H1 (cell line): ENCODE data around the gene SOX1. TPM values are rescaled to one million over a fixed set of nuclear protein-coding genes. Genes with fewer than 3 reads are reported as not detected.

ENCODE experiments used
- CTCF ChIA-PET: fragments of 300-600 bp; sonication (Branson Sonifier 250); formaldehyde crosslinking; loops from one replicate; lab custom pipeline; 2021; ENCODE audit not compliant: partially characterized antibody; lab: Charles Lee
- POLR2A ChIA-PET: fragments of 300-600 bp; sonication (Branson Sonifier 250); formaldehyde crosslinking; loops from one replicate; lab custom pipeline; 2021; ENCODE audit warnings: inconsistent platforms; ENCODE audit not compliant: partially characterized antibody; lab: Charles Lee
- DNase-seq, 2 experiments: peaks; one replicate each; pipeline versions ENCODE4 v3.0.0 to v3.0.0-alpha.2; 2010 to 2022; ENCODE audit warnings: low spot score in 2 of 2, low read depth in 1 of 2, mixed read lengths in 1 of 2
- FAIRE-seq: peaks from 2 replicates; lab custom pipeline; 2011; peaks lifted over from hg19 to GRCh38; lab: Jason Lieb, UNC
- H2AFZ ChIP-seq: 2 replicates; pipeline ENCODE4 v1.8.1; 2012; ENCODE audit warnings: low read length, inconsistent platforms
- H2AK5ac ChIP-seq: 2 replicates; pipeline ENCODE4 v1.6.1; 2013; ENCODE audit warnings: low read depth, low read length
- H2BK120ac ChIP-seq: replicated peaks from 2 replicates; pipeline ENCODE3; 2013; ENCODE audit warnings: low read depth, low read length, inconsistent platforms
- H2BK12ac ChIP-seq: 2 replicates; pipeline ENCODE4 v1.6.1; 2013; ENCODE audit warnings: low read depth, low read length
- H2BK15ac ChIP-seq: 2 replicates; pipeline ENCODE4 v1.6.1; 2013; ENCODE audit warnings: low read length
- H2BK20ac ChIP-seq: 2 replicates; pipeline ENCODE4 v1.6.1; 2013; ENCODE audit warnings: low read length
- H2BK5ac ChIP-seq: 2 replicates; pipeline ENCODE4 v1.6.1; 2013; ENCODE audit warnings: low read depth, low read length
- H3K14ac ChIP-seq: 2 replicates; pipeline ENCODE4 v1.6.1; 2013; ENCODE audit warnings: inconsistent platforms; ENCODE audit not compliant: insufficient read length
- H3K18ac ChIP-seq: 2 replicates; pipeline ENCODE4 v1.6.1; 2013; ENCODE audit warnings: low read length; ENCODE audit errors: extremely low read depth
- H3K23ac ChIP-seq: 2 replicates; pipeline ENCODE4 v1.6.1; 2013; ENCODE audit warnings: inconsistent platforms; ENCODE audit not compliant: insufficient read length
- H3K23me2 ChIP-seq: 2 replicates; pipeline ENCODE4 v1.6.1; 2013; ENCODE audit warnings: low read depth, low read length
- H3K27ac ChIP-seq: 2 replicates; pipeline ENCODE4 v1.6.1; 2011; ENCODE audit warnings: low read depth, low read length, inconsistent platforms
- H3K27me3 ChIP-seq, 4 experiments: replicated peaks in 1 of 4; 1 replicate in 1 of 4; 2 replicates in 3 of 4; pipeline versions ENCODE4 v1.6.1 to v1.8.1; 2011 to 2013; ENCODE audit warnings: low read length in 3 of 4, mild to moderate bottlenecking in 3 of 4, inconsistent platforms in 2 of 4, mixed read lengths in 2 of 4, moderate library complexity in 1 of 4; ENCODE audit not compliant: control insufficient read depth in 3 of 4, insufficient read depth in 3 of 4; ENCODE audit errors: extremely low read depth in 1 of 4
- H3K36me3 ChIP-seq, 4 experiments: 2 replicates each; pipeline versions ENCODE4 v1.6.1 to v1.8.1; 2011 to 2013; ENCODE audit warnings: mild to moderate bottlenecking in 4 of 4, low read length in 3 of 4, moderate library complexity in 2 of 4, control low read depth in 1 of 4, inconsistent platforms in 1 of 4; ENCODE audit not compliant: insufficient read depth in 4 of 4, control insufficient read depth in 2 of 4
- H3K4ac ChIP-seq: replicated peaks from 2 replicates; pipeline ENCODE3; 2013; ENCODE audit warnings: low read length, low read depth, mixed read lengths, inconsistent platforms; ENCODE audit not compliant: insufficient read length
- H3K4me1 ChIP-seq, 4 experiments: replicated peaks in 1 of 4; 1 replicate in 1 of 4; 2 replicates in 3 of 4; pipeline versions ENCODE4 v1.6.1 to v1.8.1; 2011 to 2013; ENCODE audit warnings: low read length in 3 of 4, inconsistent platforms in 2 of 4, mixed read lengths in 1 of 4; ENCODE audit not compliant: insufficient read depth in 4 of 4, control insufficient read depth in 3 of 4
- H3K4me2 ChIP-seq, 2 experiments: 2 replicates each; pipeline versions ENCODE4 v1.6.1 to v1.8.1; 2011 to 2013; ENCODE audit warnings: low read depth in 2 of 2, low read length in 2 of 2, control low read depth in 1 of 2, inconsistent platforms in 1 of 2, mild to moderate bottlenecking in 1 of 2; ENCODE audit not compliant: insufficient read depth in 1 of 2
- H3K4me3 ChIP-seq, 4 experiments: fragments of 200-600, 300-600 bp in 1 of 4; sonication (generic), shearing (Covaris generic), sonication (Bioruptor Twin) in 1 of 4; 2 replicates each; pipeline versions ENCODE4 v1.5.1 to v1.8.1; 2011 to 2016; ENCODE audit warnings: low read length in 4 of 4, low read depth in 3 of 4, control low read depth in 2 of 4, inconsistent platforms in 2 of 4, mild to moderate bottlenecking in 2 of 4, mixed read lengths in 1 of 4, moderate library complexity in 1 of 4; ENCODE audit not compliant: insufficient read depth in 2 of 4; ENCODE audit errors: extremely low read depth in 1 of 4
- H3K56ac ChIP-seq: replicated peaks from 2 replicates; pipeline ENCODE3; 2013; ENCODE audit warnings: low read depth, mild to moderate bottlenecking, mixed read lengths, low read length, inconsistent platforms; ENCODE audit not compliant: insufficient read length
- H3K79me1 ChIP-seq: 2 replicates; pipeline ENCODE4 v1.6.1; 2013; ENCODE audit warnings: low read depth, low read length, control low read depth
- H3K79me2 ChIP-seq, 2 experiments: 2 replicates each; pipeline versions ENCODE4 v1.6.1 to v1.8.1; 2012 to 2013; ENCODE audit warnings: low read length in 2 of 2, mild to moderate bottlenecking in 2 of 2, inconsistent platforms in 1 of 2; ENCODE audit not compliant: insufficient read depth in 2 of 2, control insufficient read depth in 1 of 2
- H3K9ac ChIP-seq, 4 experiments: replicated peaks in 1 of 4; 1 replicate in 1 of 4; 2 replicates in 3 of 4; pipeline versions ENCODE4 v1.6.1 to v1.8.1; 2011 to 2013; ENCODE audit warnings: low read depth in 3 of 4, low read length in 3 of 4, control low read depth in 2 of 4, mild to moderate bottlenecking in 2 of 4, moderate library complexity in 2 of 4, inconsistent platforms in 1 of 4; ENCODE audit errors: extremely low read depth in 1 of 4
- H3K9me3 ChIP-seq, 2 experiments: 2 replicates each; pipeline versions ENCODE4 v1.6.1 to v1.8.1; 2012 to 2013; ENCODE audit warnings: mild to moderate bottlenecking in 2 of 2, moderate library complexity in 2 of 2, control low read depth in 1 of 2, inconsistent platforms in 1 of 2, low read depth in 1 of 2, low read length in 1 of 2, mixed read lengths in 1 of 2; ENCODE audit not compliant: insufficient read depth in 2 of 2
- H4K20me1 ChIP-seq, 2 experiments: replicated peaks in 1 of 2; 2 replicates each; pipeline versions ENCODE3 to v1.8.1; 2011 to 2013; ENCODE audit warnings: inconsistent platforms in 2 of 2, low read length in 2 of 2, mild to moderate bottlenecking in 1 of 2; ENCODE audit not compliant: insufficient read depth in 2 of 2, control insufficient read depth in 1 of 2
- H4K5ac ChIP-seq: 2 replicates; pipeline ENCODE4 v1.6.1; 2013; ENCODE audit warnings: low read length, low read depth, mixed read lengths, inconsistent platforms; ENCODE audit not compliant: insufficient read length
- H4K8ac ChIP-seq: 2 replicates; pipeline ENCODE4 v1.8.0; 2013; ENCODE audit warnings: mild to moderate bottlenecking, moderate library complexity, low read length, inconsistent platforms; ENCODE audit not compliant: insufficient read depth; ENCODE audit errors: extremely low read depth
- H4K91ac ChIP-seq: replicated peaks from 2 replicates; pipeline ENCODE3; 2013; ENCODE audit warnings: low read length, mixed read lengths, inconsistent platforms; ENCODE audit not compliant: insufficient read length
- TAF7 ChIP-seq: optimal IDR thresholded peaks from 2 replicates; pipeline ENCODE3; 2011; ENCODE audit warnings: low read depth, mild to moderate bottlenecking, inconsistent platforms, low read length, moderate library complexity, borderline replicate concordance
- TEAD4 ChIP-seq: IDR thresholded peaks from 2 replicates; pipeline ENCODE4 v1.6.1; 2012; ENCODE audit warnings: low read depth, low read length, inconsistent platforms, mixed read lengths
- WGBS, 2 experiments: shearing (Covaris generic) in 1 of 2; methylation state at CpG; one replicate each; pipeline versions ENCODE4 v1.1.6 to v1.1.7; 2013 to 2015; ENCODE audit warnings: low lambda C conversion rate in 2 of 2, mixed read lengths in 2 of 2, inconsistent platforms in 1 of 2, low coverage in 1 of 2, missing lambda C conversion rate in 1 of 2; ENCODE audit not compliant: insufficient replicate concordance in 2 of 2, insufficient coverage in 1 of 2, insufficient read length in 1 of 2; ENCODE audit errors: extremely low coverage in 1 of 2, missing lambda C conversion rate in 1 of 2; 5-methylcytosine and 5-hydroxymethylcytosine counted together
- polyA plus RNA-seq, 7 experiments: library from polyadenylated mRNA; depleted of rRNA in 3 of 7; stranded (reverse) in 5 of 7; unstranded in 2 of 7; fragments of >200 nt in 5 of 7; fragments of 200-250 nt in 2 of 7; gene quantifications; 1 replicate in 5 of 7; 2 replicates in 1 of 7; 4 replicates in 1 of 7; pipeline versions ENCODE4 v1.2.1 to v1.2.3, GENCODE V29; 2011 to 2013; ENCODE audit warnings: missing spikeins in 2 of 7, mixed read lengths in 2 of 7
- total RNA-seq: library from RNA; stranded (reverse); fragmentation: NEBNext Ultra II Directional; extraction: Animal tissue kit (Norgen Biotek cat#: 25700); gene quantifications from 2 replicates; pipeline ENCODE4 v1.2.1, GENCODE V29; 2021

The SOX1 gene
- total and polyA plus RNA-seq, 2 of the 8 experiments (the other 6 are each of a cell fraction or from before 2014, with no cell fraction given) = 0.03 to 0.09 TPM

DNA sequence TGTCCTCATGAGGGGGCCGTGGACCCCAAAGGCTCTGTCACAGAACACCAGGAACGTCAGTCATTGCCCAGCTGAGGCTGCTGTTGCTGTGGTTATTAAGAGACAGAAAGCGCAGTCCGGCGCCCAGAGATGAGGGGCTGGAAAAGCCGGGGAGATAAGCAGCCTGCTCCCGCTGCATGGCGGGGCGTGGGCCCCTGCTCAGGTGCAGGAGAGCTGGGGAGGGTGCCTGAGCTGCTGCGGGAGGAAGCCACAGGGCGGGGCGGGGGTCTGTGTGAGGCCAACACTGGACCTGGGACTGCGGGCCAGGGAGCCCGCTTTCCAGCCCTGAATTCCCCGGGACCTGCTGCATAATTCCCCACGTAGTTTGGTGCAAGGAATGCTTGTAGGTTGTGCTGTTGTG is 11.3 kb downstream of the SOX1 start:
- CTCF ChIA-PET = interaction anchor here (0.6 to 1.2 kb wide), 2 partner anchors 80 to 138 kb away, joined by 3 read pairs; no protein-coding TSS in a partner anchor
- H3K4me2 ChIP-seq = peak overlapping the region; percentile 48 to 86; a peak in 3 of 4 replicates

More for the DNA sequence above, 11.3 kb downstream of the SOX1 start:
- no peak for DNase-seq
- peak overlapping the region; percentile 76 for H2BK20ac ChIP-seq
- H3K9me3 ChIP-seq = no peaks in the 10 kb centered on the region
- no peaks in the 10 kb centered on the region for H3K79me2 ChIP-seq
- peak overlapping the region in 1 of 4 experiments; percentile 11; a peak in 1 of 8 replicates for H3K4me3 ChIP-seq
- TF ChIP-seq TAF7 = no peak
- peak; percentile 53; the same call in 1 of the 2 replicates for TF ChIP-seq TEAD4
- H3K27ac ChIP-seq = no peak overlapping the region
- peak overlapping the region; percentile 99 for H3K14ac ChIP-seq
- 37% methylated on average over 13 of the region's 16 CpGs; no CpG with 5 or more reads in 1 of the 2 experiments for WGBS, 2 experiments
- peak overlapping the region; percentile 100 for H4K91ac ChIP-seq
- peak overlapping the region; percentile 93 for H3K18ac ChIP-seq
- H3K79me1 ChIP-seq = peaks cover 2% of the 10 kb centered on the region; the same call in 1 of the 2 replicates
- H3K23me2 ChIP-seq = peaks cover 15% of the 10 kb centered on the region
- POLR2A ChIA-PET = no interaction called here
- no peak overlapping the region for H3K23ac ChIP-seq
- peak overlapping the region in 1 of 4 experiments; percentile 58; a peak in 2 of 7 replicates for H3K9ac ChIP-seq
- FAIRE-seq = no peak
- H3K56ac ChIP-seq = no peak overlapping the region
- peak overlapping the region; percentile 100 for H2AK5ac ChIP-seq
- H4K20me1 ChIP-seq = peaks cover 0 to 11% of the 10 kb centered on the region in 2 experiments
- H2BK5ac ChIP-seq = peak overlapping the region; percentile 98
- peaks cover 18 to 47% (median 43%) of the 10 kb centered on the region in 4 experiments for H3K27me3 ChIP-seq
- no peak overlapping the region for H4K5ac ChIP-seq
- H2BK15ac ChIP-seq = peak overlapping the region; percentile 99; the same call in 1 of the 2 replicates
- H3K4me1 ChIP-seq = peaks cover 12 to 29% (median 17%) of the 10 kb centered on the region in 4 experiments
- no peak overlapping the region for H2AFZ ChIP-seq
- H3K36me3 ChIP-seq = no peaks in the 10 kb centered on the region; a peak in 1 of 8 replicates
- peak overlapping the region; percentile 100 for H3K4ac ChIP-seq
- H4K8ac ChIP-seq = peak overlapping the region; percentile 59; the same call in 1 of the 2 replicates
- H2BK120ac ChIP-seq = peak overlapping the region; percentile 98
- peak overlapping the region; percentile 100 for H2BK12ac ChIP-seq
